Adrenal gland (tissue), 12 donors: ENCODE results near the gene MDP1. TPM values are rescaled to one million over a fixed set of nuclear protein-coding genes. Genes with fewer than 3 reads are reported as not detected.

Experiments used
- DNase-seq, 7 donors: peaks; one replicate each; pipeline ENCODE4 v3.0.0-alpha.2; 2019 to 2020
- H3K27ac ChIP-seq, 5 donors: fragments of 200-600 bp; sonication (generic) in 4 of 5; 1 replicate in 3 of 5; 2 replicates in 2 of 5; pipeline versions ENCODE4 v1.5.1 to v1.8.0; 2016 to 2020; ENCODE audit warnings: mild to moderate bottlenecking in 1 of 5
- H3K27me3 ChIP-seq: fragments of 200-600 bp; 2 replicates; pipeline ENCODE4 v1.8.0; 2021
- H3K36me3 ChIP-seq, 2 donors: fragments of 200-600 bp; replicated peaks in 1 of 2; 1 replicate in 1 of 2; 2 replicates in 1 of 2; pipeline versions ENCODE4 v1.5.1 to v1.8.0; 2018 to 2022
- H3K4me1 ChIP-seq, 2 donors: fragments of 200-600 bp; replicated peaks in 1 of 2; 1 replicate in 1 of 2; 2 replicates in 1 of 2; pipeline versions ENCODE4 v1.5.1 to v1.8.0; 2018 to 2021
- H3K4me3 ChIP-seq, 4 donors: fragments of 200-600 bp; sonication (generic) in 3 of 4; one replicate each; pipeline ENCODE4 v1.5.1; 2016 to 2018
- H3K9me3 ChIP-seq, 3 donors: fragments of 200-600 bp; sonication (generic) in 1 of 3; replicated peaks in 1 of 3; 1 replicate in 2 of 3; 2 replicates in 1 of 3; pipeline versions ENCODE4 v1.5.1 to v1.8.0; 2016 to 2021
- CTCF ChIP-seq, 6 experiments: fragments of 450-650 bp in 4 of 6; fragments of 200-600 bp in 2 of 6; sonication (generic) in 1 of 6; IDR thresholded peaks; 1 replicate in 5 of 6; 2 replicates in 1 of 6; pipeline versions ENCODE4 v1.5.1 to v1.8.0; 2016 to 2021; ENCODE audit warnings: antibody characterized with exemption in 6 of 6, mild to moderate bottlenecking in 2 of 6, moderate library complexity in 1 of 6
- POLR2A ChIP-seq, 2 donors: fragments of 450-650 bp; IDR thresholded peaks; one replicate each; pipeline ENCODE4 v1.6.1; 2017; ENCODE audit warnings: antibody characterized with exemption in 2 of 2, mild to moderate bottlenecking in 2 of 2, moderate library complexity in 1 of 2
- WGBS, 4 donors: extraction: QIAGEN DNeasy Blood & Tissue Kit in 2 of 4; methylation state at CpG; one replicate each; pipeline versions ENCODE4 v1.1.5 to v1.1.7; 2013 to 2017; 5-methylcytosine and 5-hydroxymethylcytosine counted together
- intact Hi-C, 2 donors: fragments of 100-400 bp; cut with DNase I; formaldehyde crosslinking; loops; one replicate each; pipeline versions ENCODE4 v1.14.1 to v1.15.0; 2022 to 2023
- polyA plus RNA-seq, 3 donors: library from polyadenylated mRNA; stranded (reverse); fragments of 200-250 nt in 2 of 3; fragments of 350-450 nt in 1 of 3; fragmentation: Illumina TruSeq in 1 of 3; extraction: RNeasy Lipid Tissue Mini Kit (QIAGEN cat#74804) in 1 of 3; gene quantifications; one replicate each; pipeline ENCODE4 v1.2.3, GENCODE V29; 2013 to 2014
- total RNA-seq, 9 donors: library from RNA; depleted of rRNA in 4 of 9; stranded (reverse); fragments of >200 nt in 4 of 9; fragments of 120-200 nt in 1 of 9; fragmentation: NEBNext Ultra II Directional in 1 of 9; extraction: Animal tissue kit (Norgen Biotek cat#: 25700) in 1 of 9; gene quantifications; one replicate each; pipeline versions ENCODE4 v1.1.0 to v1.2.4, GENCODE V29; 2013 to 2023
- donor health status: healthy with polysubstance abuse.
- donor health status: Bipolar disorder and iron deficiency.
- donor health status: DM: yes; HTN: yes; CAD: no.
- donor health status: DM: no; HTN: no; CAD: no.
- donor health status: DM: no; HTN: no; CAD: no.
- donor health status: DM: yes; HTN: yes; CAD: no.

Gene MDP1
- total and polyA plus RNA-seq, 12 donors = 20.3 to 53.7 (median 33.6) TPM

GRCh38 chr14:24177041-24177825 is 38.6 kb downstream of the MDP1 start:
- Histone ChIP-seq H3K36me3 (peaks cover 0 to 57% of the 10 kb centered on the region in 2 donors), H3K27ac (no peak overlapping the region), H3K9me3 (no peaks in the 10 kb centered on the region), H3K4me3 (no peak overlapping the region), H3K27me3 (no peaks in the 10 kb centered on the region), H3K4me1 (peaks cover 13 to 23% of the 10 kb centered on the region in 2 donors)
- TF ChIP-seq POLR2A (IDR thresholded peaks at IDR 0.05) = no peak
- TF ChIP-seq CTCF (IDR thresholded peaks at IDR 0.05) = no peak
- DNase-seq = no peak
- intact Hi-C loops = no loop called here
- 89 to 93% (median 91%) methylated on average over 11 to 12 of the region's 12 CpGs for WGBS, 4 donors

GRCh38 chr14:24176599-24176998 is 39.3 kb downstream of the MDP1 start:
- DNase-seq = no peak
- peaks cover 0 to 50% of the 10 kb centered on the region in 2 donors for H3K36me3 ChIP-seq
- TF ChIP-seq CTCF (IDR thresholded peaks at IDR 0.05) (no peak), POLR2A (IDR thresholded peaks at IDR 0.05) (no peak)
- H3K4me3 ChIP-seq = no peak overlapping the region
- H3K27ac ChIP-seq = no peak overlapping the region
- 90 to 97% (median 94%) methylated on average over 5 of the region's 5 CpGs for WGBS, 4 donors
- no peaks in the 10 kb centered on the region for H3K9me3 ChIP-seq
- intact Hi-C loops = no loop called here
- peaks cover 13 to 23% of the 10 kb centered on the region in 2 donors for H3K4me1 ChIP-seq
- no peaks in the 10 kb centered on the region for H3K27me3 ChIP-seq

GRCh38 chr14:24172871-24173281 is 43.0 kb downstream of the MDP1 start:
- H3K27ac ChIP-seq = no peak overlapping the region
- no peak for DNase-seq
- no peaks in the 10 kb centered on the region for H3K27me3 ChIP-seq
- peaks cover 0 to 17% of the 10 kb centered on the region in 2 donors for H3K36me3 ChIP-seq
- peaks cover 0 to 6% of the 10 kb centered on the region in 2 donors for H3K4me1 ChIP-seq
- H3K9me3 ChIP-seq = no peaks in the 10 kb centered on the region
- TF ChIP-seq POLR2A (IDR thresholded peaks at IDR 0.05) (no peak), CTCF (IDR thresholded peaks at IDR 0.05) (no peak)
- intact Hi-C loops = no loop called here
- no peak overlapping the region for H3K4me3 ChIP-seq
- WGBS, 4 donors = 62 to 84% (median 83%) methylated on average over 5 to 20 of the region's 20 CpGs

GRCh38 chr14:24172261-24172860 is 43.5 kb downstream of the MDP1 start:
- peak overlapping the region in 1 of 4 donors; percentile 38 for H3K4me3 ChIP-seq
- H3K27ac ChIP-seq = peak overlapping the region in 1 of 5 donors; percentile 54
- 59 to 70% (median 65%) methylated on average over 21 to 30 of the region's 30 CpGs for WGBS, 4 donors
- H3K4me1 ChIP-seq = peaks cover 0 to 6% of the 10 kb centered on the region in 2 donors
- intact Hi-C loops = no loop called here
- DNase-seq = no peak
- no peaks in the 10 kb centered on the region for H3K9me3 ChIP-seq
- TF ChIP-seq POLR2A (IDR thresholded peaks at IDR 0.05) = no peak
- TF ChIP-seq CTCF (IDR thresholded peaks at IDR 0.05) = no peak
- no peaks in the 10 kb centered on the region for H3K27me3 ChIP-seq
- peaks cover 0 to 18% of the 10 kb centered on the region in 2 donors for H3K36me3 ChIP-seq
